HG02571 (cell line): ENCODE results near the gene SUN5.
"Not testable (repeated sequence)": the region's sequence is repeated elsewhere in the genome, so short reads cannot be mapped to it uniquely, and the experiment has no call there.

Experiments used
- ATAC-seq: cut with Tn5 transposase; IDR thresholded peaks from one replicate; pipeline ENCODE4 v1.9.1; 2021; ENCODE audit warnings: mild to moderate bottlenecking, moderate library complexity; ENCODE audit not compliant: unreplicated experiment

The SUN5 gene

DNA sequence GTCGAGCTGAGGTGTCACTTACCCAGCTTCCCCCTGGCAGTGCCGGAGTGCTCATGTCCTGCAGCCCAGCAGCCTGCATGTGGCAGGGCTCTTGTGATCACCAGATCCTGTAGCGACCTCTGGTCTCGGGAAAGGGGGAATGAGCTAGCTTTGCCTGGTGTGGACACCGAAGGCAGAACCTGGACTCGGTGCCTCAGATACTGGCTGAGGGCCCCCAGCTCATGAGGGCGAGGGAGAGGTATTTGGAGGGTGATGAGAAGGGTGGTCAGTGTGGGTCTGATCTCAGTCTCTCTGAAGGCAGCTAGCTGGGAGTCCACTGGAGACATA is 26.3 kb downstream of the SUN5 start:
- no peak for ATAC-seq

GRCh38 chr20:32977281-32978008 is 26.8 kb downstream of the SUN5 start:
- ATAC-seq: no peak

DNA sequence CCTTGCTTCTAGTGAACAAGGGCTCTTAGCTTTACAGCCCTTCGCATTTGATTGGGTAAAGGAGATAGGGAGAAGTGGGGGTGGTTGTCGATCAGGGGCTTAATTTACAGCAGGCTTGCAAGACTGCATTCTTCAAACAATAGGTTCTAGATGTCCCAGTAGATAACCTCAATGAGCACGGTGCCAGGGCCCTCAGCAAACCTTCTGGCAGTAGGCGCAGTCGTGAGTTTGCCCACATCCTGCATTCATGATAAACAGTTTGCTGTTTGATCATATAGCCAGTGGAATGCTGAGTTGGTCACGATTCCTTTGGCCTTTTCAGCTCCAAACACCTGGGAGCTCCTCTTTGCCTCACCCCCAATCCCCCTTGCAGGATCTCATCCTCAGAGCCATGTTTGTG is 27.5 kb downstream of the SUN5 start:
- ATAC-seq: no peak

DNA sequence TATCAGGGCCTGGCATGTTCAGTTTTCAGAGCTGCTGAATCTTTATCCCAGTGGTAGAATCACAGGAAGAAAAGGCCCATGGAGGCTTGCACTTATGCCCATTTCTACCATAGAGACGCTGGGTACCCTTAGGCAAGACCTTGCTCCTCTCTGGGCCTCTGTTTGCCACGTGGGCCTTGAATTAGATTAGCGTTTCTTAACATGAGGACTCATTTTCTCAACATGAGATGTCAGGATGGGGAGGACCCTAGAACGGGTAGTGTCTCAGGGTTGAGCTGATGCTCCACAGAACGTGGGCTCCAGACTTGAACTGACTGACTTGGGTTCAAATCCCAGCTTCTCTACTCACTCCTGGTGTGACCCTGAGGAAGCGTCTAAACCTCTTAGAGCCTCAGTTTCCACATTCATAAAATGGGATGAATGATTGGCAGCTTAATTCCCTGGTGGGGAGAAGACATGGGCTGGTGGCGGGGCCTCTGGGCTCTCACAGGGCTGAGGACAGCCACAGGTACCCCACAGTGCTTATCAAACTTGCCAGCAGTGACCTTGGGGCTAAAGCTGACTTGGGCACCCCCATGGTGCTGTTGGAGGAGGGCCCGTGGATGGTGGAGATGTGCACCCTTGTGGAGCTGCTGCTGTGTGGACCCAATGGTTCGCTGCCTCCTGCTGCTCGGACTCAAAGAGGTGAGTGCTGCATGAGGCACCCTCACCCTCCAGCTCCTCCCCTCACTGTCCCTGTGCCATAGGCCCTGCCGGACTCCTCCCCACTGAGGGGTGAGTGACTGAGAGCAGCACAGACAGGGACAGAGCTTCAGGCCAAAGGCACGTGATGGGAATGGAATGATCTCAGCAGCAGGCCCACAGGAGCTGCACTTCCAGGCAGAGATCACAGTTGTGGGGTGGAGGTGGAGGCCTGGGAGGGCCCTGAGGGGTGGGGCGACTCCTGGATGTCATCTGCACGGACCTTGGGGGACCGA is 28.2 kb downstream of the SUN5 start:
- no peak for ATAC-seq

GRCh38 chr20:32975121-32975520 is 29.1 kb downstream of the SUN5 start:
- not testable (repeated sequence) for ATAC-seq

- not testable (repeated sequence) for ATAC-seq
These were observed 29.8 kb downstream of the SUN5 start for GRCh38 chr20:32974204-32975064.

GRCh38 chr20:32973077-32973717 is 31.0 kb downstream of the SUN5 start:
- no peak for ATAC-seq

GRCh38 chr20:32972181-32973076 is 31.8 kb downstream of the SUN5 start:
- no peak for ATAC-seq

GRCh38 chr20:32971703-32972161 is 32.5 kb downstream of the SUN5 start:
- ATAC-seq: no peak

GRCh38 chr20:32970973-32971300 is 33.3 kb downstream of the SUN5 start:
- no peak for ATAC-seq

DNA sequence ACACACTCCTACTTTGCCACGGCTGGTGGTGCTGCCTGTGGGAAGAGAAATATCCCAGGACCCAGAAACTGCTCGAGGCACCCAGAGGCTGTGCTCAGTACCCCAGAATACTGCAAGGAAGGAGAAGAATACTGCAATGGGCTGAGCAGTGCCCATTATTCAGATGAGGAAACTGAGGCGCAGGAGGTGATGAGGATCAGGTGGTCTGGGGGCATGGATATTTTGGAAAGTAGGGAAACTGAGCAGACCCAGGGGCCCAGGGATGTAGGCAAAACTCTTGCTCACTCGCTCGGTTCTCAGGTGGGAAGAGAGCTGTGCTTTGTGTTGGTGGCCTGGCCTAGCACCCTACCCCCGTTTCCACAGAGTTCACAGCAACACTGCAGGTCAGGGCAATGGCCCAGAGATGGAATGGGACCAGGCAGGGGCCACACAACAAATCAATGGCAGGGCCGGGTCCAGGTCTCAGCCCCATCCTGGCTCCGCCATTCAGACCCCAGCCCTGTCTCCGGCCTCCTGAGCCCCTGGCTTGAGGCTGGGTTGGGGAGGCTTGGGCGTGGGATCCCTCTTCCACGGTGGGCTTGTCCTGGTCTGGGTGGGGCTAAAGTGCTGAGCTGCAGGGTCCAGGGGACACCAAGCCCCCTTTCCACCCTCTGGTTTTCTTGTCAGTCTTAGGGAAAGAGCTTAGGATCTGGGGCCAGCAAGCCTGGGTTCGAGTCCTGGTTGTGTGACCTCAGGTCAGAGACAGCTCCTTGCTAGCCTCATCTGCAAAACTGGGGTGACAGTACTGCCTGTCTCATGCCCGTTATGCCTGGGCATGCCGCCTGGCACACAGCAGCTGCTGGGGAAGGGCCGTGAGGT is 33.9 kb downstream of the SUN5 start:
- ATAC-seq: no peak

DNA sequence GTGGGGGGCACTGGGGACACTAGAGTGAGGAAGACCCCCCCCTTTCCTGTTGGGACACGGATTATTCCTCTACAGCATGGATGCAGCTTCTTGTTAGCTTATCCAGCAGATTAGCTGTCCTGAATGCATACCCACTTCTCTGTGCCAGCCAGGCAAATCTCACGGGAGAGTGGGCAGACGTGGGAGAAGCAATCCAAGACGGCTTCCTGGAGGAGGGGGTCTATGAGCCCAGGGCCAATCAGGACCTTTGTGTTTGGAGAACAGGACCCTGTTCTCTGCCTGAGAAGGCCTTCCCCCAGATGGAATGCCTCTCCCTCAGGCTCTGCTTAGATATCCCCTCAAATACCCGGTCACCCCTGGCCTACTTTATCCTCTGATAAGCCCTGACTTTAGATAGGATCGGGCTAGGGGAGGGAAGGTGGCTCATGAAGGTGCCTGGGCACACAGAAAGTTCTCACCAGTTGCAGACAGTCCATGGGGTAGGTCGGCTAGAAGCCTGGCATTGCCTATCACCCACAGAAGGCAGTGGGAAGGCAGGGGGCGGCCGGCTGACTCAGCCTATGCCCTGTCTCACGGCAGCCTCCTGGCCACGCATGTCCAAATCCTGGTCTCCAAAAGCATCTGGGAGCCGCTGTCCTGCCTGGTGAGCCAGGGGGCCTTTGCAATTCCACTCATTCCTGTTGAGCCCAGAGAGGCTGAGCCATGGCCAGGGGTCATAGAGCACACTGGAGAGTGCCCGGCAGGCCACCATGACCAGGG is 34.7 kb downstream of the SUN5 start:
- no peak for ATAC-seq

DNA sequence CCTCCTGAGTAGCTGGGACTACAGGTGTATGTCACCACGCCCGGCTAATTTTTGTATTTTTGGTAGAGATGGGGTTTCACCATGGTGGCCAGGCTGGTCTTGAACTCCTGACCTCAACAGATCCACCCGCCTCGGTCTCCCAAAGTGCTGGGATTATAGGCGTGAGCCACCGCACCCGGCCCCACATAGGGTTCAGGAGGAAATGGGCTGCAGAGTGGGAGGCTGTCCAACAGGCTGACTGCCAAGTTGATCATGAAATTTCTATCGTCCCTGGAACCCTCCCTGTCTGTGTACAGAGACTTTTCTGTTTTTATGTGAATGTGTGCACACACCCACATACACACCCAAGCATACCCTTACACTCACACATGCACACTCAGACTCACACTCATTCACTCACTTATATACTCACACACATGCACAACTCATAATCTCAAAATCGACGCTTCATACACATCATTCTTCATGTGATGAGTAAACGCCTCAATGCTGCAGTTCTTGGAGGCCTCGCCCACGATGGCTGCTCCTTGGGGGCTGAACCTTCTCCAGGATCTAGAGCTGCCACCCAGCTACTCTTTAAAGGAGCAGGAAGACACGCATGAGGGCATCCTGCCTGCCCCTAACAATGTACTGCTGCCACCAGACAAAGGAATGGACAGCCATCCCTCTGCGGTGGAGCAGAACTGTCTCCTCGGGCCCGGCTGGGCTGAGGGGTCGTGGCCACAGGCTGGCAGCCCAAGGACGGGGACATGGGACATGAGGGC is 35.6 kb downstream of the SUN5 start:
- no peak for ATAC-seq

GRCh38 chr20:32967961-32968457 is 36.2 kb downstream of the SUN5 start:
- ATAC-seq: no peak

DNA sequence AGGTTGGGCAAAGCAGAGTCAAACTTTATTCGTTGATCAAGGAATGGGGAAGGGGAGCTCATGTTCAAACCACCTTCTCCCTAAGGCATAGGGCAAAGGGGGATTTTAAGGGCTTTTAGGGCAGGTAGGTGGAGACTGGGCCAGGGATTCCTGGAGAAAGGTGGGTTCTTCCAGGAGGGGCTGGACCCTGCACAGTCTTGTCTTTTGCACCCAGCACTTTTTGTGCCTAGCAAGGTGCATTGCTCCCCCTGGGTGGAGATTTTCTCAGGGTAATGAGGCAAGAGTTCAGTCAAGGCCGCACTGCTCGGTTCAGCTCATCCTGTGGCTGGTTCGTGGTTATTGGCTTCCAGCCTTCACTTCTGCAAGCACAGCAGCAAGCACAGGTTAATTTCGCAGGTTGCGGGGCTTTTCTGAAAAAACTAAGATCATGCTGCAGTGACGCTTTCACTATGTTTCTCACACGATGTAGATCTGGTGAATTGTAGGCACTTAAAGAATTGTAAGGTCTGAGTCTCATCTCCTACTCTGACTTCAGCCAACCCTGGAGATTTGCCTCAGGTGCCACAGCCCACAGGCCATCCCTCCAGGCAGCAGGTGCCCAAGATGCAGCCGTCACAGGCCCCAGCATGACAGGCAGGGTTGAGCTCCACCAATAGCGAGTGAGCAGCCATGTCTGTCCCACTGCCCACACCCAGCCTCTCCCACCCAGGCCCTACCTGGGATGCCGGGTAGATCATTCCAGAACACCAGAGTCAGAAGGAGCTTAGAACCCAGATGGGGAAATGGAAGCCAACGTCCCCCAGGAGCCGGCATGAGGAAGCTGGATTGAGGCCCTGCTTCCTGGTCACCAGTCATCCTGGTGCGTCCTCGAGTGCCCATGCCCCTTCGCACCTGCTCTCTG is 37.1 kb downstream of the SUN5 start:
- ATAC-seq: no peak

GRCh38 chr20:32966382-32966781 is 37.9 kb downstream of the SUN5 start:
- ATAC-seq: no peak
